Activated naive CD4-positive, alpha-beta T cell treated with anti-CD3 and anti-CD28 coated beads, Interleukin-2, amount 10 ng/mL, durations not matched to agents 7 days and 5 days (primary cell): ENCODE results near the gene AHCYL2.
A peak's percentile ranks its signal among the peaks of the same experiment; 100 is the strongest.
"Not testable (repeated sequence)": the region's sequence is repeated elsewhere in the genome, so short reads cannot be mapped to it uniquely, and the experiment has no call there.

Experiments used
- CTCF ChIA-PET: fragments of 350-600 bp; sonication (Branson Sonifier 250); formaldehyde crosslinking; loops from one replicate; lab custom pipeline; 2021; ENCODE audit warnings: antibody characterized with exemption; lab: Charles Lee
- DNase-seq: peaks from one replicate; pipeline ENCODE4 v3.0.0-alpha.2; 2020
- H3K27ac Mint-ChIP-seq: one replicate; pipeline ENCODE4 v1.8.0; 2021; ENCODE audit warnings: mild to moderate bottlenecking, moderate library complexity, mixed read lengths
- H3K27me3 Mint-ChIP-seq: one replicate; pipeline ENCODE4 v1.8.0; 2021; ENCODE audit warnings: mild to moderate bottlenecking, mixed read lengths
- H3K36me3 Mint-ChIP-seq: one replicate; pipeline ENCODE4 v1.8.0; 2021; ENCODE audit warnings: mixed read lengths
- H3K4me1 Mint-ChIP-seq: one replicate; pipeline ENCODE4 v1.8.0; 2021; ENCODE audit warnings: mixed read lengths
- H3K4me3 Mint-ChIP-seq: one replicate; pipeline ENCODE4 v1.8.0; 2021; ENCODE audit warnings: mild to moderate bottlenecking, moderate library complexity, mixed read lengths
- H3K9me3 Mint-ChIP-seq: one replicate; pipeline ENCODE4 v1.8.0; 2021; ENCODE audit warnings: mixed read lengths

The AHCYL2 gene

DNA sequence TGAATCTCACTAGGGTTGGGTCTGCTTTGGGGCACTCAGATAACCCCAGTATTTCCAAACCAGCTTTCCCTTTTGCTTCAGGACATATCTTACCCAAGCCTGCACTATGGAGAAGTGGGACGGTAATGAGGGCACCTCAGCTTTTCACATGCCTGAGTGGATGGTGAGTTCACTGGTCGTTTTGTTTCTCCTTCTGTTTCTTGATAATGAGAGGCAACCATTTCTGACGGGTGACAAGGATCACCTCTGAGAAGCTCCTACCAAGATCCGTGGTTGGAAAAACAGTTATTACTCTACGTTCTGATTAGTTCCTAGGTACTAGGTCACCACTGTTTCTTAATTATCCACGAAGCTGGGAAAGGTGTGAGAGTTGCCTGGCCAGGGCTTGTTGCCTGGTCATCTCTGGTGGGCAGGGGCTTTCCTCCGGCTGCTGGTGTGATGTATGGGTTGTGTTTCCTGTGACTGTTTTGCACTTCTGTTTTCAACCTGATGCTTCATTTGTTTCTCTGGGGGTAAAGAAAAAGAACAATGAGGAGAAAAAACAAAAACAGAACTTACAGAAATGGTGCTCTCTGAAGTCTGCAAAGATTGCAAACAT lies 143.7 kb downstream of the AHCYL2 start:
- no peaks in the 10 kb centered on the region for H3K36me3 Mint-ChIP-seq
- no peaks in the 10 kb centered on the region for H3K27me3 Mint-ChIP-seq
- H3K4me1 Mint-ChIP-seq, result peaks cover 32% of the 10 kb centered on the region
- no peaks in the 10 kb centered on the region for H3K9me3 Mint-ChIP-seq
- peak overlapping the region; percentile 51 for H3K4me3 Mint-ChIP-seq
- CTCF ChIA-PET, result interaction anchor here (0.6 to 5.8 kb wide), 32 partner anchors 9 to 509 kb away, joined by 3 to 133 read pairs (median 5); partner anchors contain the start of genes AHCYL2 and STRIP2
- peak; percentile 23 for DNase-seq
- H3K27ac Mint-ChIP-seq, result peak overlapping the region; percentile 85

DNA sequence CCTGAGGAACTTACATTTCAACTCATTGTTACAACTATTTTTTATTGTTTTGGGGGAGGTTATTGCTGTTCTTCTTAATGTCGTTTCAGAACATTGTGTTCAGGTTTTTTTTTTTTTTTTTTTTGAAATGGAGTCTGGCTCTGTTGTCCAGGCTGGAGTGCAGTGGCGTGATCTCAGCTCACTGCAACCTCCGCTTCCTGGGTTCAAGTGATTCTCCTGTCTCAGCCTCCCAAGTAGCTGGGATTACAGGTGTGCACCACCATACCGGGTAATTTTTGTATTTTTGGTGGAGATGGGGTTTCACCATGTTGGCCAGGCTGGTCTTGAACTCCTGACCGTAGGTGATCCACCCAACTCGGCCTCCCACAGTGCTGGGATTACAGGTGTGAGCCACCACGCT lies 144.6 kb downstream of the AHCYL2 start:
- DNase-seq, H3K27ac Mint-ChIP-seq, H3K36me3 Mint-ChIP-seq, H3K4me3 Mint-ChIP-seq, H3K27me3 Mint-ChIP-seq, H3K9me3 Mint-ChIP-seq: not testable (repeated sequence)
- CTCF ChIA-PET, result interaction anchor here (0.9 to 5.8 kb wide), 5 partner anchors 9 to 147 kb away, joined by 3 to 133 read pairs (median 80); no protein-coding TSS in a partner anchor
- peaks cover 34% of the 10 kb centered on the region for H3K4me1 Mint-ChIP-seq

DNA sequence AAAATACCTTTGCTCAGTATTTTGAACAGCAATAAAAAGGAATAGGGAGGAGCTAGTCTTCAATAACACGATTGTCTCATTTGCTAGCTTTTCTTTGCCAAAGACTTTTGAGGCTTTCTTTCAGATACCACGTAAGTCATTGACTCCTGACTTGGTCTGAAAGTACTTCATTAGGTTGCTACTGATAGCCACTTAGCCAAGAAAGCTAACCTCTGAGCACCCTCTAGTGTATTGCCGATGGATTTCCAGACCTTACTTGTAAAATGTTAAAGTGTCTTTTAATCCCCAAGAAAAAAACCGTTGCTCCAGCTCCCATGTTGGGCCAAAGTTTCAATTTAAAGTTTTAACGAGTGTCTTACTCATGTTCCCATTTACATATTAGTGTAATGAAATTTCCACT lies 146.0 kb downstream of the AHCYL2 start:
- H3K27ac Mint-ChIP-seq, result no peak overlapping the region
- H3K4me3 Mint-ChIP-seq, result no peak overlapping the region
- H3K9me3 Mint-ChIP-seq, result no peaks in the 10 kb centered on the region
- H3K27me3 Mint-ChIP-seq, result no peaks in the 10 kb centered on the region
- H3K36me3 Mint-ChIP-seq, result no peaks in the 10 kb centered on the region
- CTCF ChIA-PET, result interaction anchor here (0.7 to 5.8 kb wide), 7 partner anchors 8 to 460 kb away, joined by 3 to 133 read pairs (median 29); no protein-coding TSS in a partner anchor
- H3K4me1 Mint-ChIP-seq, result peaks cover 34% of the 10 kb centered on the region
- DNase-seq, result no peak

DNA sequence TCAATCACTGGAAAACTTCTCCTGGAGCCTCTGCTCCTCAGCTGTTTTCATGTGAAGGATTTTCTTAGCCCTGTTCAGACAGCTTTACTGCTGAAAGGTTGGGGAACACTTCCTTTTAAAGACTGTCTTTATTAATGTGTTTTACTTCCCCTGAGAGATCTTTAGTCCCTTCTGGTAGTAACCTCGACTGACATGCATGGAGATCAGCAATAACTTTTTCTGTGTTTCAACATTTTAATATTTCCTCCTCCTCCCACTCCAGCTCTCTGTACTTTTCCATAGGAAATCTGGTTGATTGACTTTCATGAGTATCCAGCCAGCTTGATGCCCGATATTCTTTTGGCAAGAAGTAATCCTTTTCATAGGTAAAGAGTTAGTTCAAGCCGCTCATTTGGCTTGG lies 146.7 kb downstream of the AHCYL2 start:
- CTCF ChIA-PET, result interaction anchor here (0.7 to 5.8 kb wide), 6 partner anchors 7 to 459 kb away, joined by 3 to 133 read pairs (median 43); no protein-coding TSS in a partner anchor
- H3K36me3 Mint-ChIP-seq, result no peaks in the 10 kb centered on the region
- no peak overlapping the region for H3K4me3 Mint-ChIP-seq
- no peak for DNase-seq
- H3K27ac Mint-ChIP-seq, result no peak overlapping the region
- peaks cover 31% of the 10 kb centered on the region for H3K4me1 Mint-ChIP-seq
- H3K27me3 Mint-ChIP-seq, result no peaks in the 10 kb centered on the region
- no peaks in the 10 kb centered on the region for H3K9me3 Mint-ChIP-seq

DNA sequence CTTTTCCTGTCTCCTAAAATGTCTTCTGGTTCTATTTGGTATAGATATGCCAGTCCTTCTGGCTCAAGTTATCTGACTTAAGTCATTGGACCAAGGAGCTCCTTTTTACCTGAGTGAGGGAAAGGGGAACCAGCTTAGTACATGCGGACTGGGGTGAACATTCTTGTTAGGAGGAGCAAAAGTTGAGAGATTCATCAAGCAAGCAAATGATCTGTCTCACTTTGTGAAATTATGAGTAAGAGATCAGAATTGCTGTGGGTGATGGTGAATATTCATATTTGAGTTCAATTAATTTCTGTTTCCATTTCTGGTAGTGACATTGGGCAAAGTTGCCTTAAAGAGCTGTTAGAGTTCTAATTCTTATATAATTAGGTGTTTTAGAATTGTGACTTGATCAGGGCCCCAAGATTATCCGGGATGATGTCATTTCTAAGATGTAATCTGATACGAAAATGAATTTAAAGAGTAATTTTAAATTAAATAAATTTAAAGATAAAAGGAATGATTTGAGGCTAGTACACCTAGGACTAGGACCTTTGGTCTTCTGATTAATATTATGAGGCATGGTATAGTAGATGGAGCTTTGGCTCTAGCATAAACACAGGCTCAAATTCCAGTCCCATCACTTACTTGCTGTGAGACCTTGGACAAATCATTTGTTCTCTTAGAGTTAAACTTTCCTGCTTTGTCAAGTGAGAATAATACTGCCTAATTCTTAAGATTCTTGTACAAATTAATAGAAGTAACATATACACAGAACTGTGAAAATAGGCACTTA lies 149.0 kb downstream of the AHCYL2 start:
- H3K9me3 Mint-ChIP-seq, result no peaks in the 10 kb centered on the region
- CTCF ChIA-PET, result interaction anchor here (0.7 to 1.8 kb wide), 3 partner anchors 29 to 155 kb away, joined by 3 to 5 read pairs (median 4); no protein-coding TSS in a partner anchor
- H3K27me3 Mint-ChIP-seq, result no peaks in the 10 kb centered on the region

DNA sequence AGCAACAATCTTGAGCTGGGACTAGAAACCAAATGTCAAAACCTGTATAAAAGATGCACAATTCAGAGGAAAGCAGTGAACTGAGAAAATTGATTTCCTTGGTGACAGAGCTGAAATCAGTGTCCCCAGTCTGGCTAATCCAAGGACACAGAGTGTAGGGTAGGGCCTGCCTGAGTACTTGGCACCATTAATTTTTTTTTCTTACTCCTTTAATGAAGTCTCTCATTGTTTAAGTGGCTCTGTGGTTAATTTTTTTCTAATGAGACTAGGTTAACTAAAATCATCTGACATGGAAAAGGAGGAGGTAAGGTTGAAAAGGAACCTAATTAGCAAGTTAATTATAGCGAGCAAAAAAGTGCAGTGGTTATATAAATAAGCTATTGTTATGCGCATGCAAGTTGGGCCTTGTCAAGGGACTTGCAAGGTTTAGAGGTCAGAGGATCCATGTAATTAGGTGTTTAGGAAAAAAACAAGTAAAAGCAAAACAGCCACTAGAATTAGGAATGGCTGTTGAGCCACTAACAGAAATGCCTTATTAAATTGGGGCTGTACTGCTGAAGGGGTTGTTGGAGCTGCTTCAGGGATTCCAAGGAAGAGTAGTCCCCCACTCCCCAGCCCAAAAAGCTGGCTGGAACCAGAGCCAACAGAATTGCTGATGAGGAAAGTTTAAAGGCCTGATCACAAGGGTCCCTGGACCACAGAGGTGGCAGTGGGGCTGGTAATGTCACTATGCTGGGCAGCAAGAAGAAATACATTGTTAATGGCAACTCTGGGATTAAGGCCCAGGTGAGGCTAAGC lies 150.5 kb downstream of the AHCYL2 start:
- CTCF ChIA-PET, result interaction anchor here (1.2 to 6.2 kb wide), 14 partner anchors 6 to 450 kb away, joined by 3 to 102 read pairs (median 9); partner anchors contain the start of gene STRIP2

More for the DNA sequence above, 149.0 kb downstream of the AHCYL2 start:
- DNase-seq, result no peak
- Mint-ChIP-seq H3K4me3 (no peak overlapping the region), H3K36me3 (no peaks in the 10 kb centered on the region), H3K4me1 (peaks cover 21% of the 10 kb centered on the region), H3K27ac (no peak overlapping the region)

DNA sequence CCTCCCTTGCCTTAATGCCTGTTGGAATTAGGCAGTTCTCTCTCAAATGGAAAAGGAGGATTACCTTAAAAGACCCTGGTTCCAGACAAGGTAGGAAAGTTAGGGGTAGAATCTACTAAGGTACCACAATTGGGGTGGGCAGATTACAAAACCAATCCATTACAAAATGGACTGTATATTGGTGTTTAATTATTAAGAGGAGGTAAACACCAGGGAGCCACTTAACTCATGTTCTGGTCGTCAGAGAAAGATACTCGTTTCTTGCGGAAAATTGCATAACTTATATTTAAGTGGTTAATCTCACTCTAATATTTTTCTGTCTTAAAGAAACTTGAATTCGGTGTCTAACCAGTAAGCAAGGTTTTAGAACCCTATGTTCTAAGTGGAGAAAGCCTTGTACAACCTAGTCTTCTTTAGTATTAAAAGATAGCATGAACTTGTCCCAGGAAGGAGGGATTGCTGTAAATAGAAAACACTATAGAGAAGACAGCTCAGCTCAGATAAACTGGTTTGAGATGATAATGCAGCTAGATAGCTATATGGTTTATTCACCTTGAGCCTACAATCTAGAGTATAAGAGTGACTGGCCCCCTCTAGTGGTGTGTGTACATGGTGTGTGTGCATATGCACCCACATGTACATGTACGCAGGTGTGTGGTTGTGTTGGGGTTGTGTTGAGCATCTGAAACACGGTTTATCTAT lies 151.4 kb downstream of the AHCYL2 start:
- H3K4me3 Mint-ChIP-seq, result no peak overlapping the region
- peak; percentile 67 for DNase-seq
- CTCF ChIA-PET, result interaction anchor here (0.6 to 6.2 kb wide), 29 partner anchors 7 to 449 kb away, joined by 3 to 102 read pairs (median 5); partner anchors contain the start of gene STRIP2
- no peaks in the 10 kb centered on the region for H3K9me3 Mint-ChIP-seq
- H3K27me3 Mint-ChIP-seq, result no peaks in the 10 kb centered on the region
- no peaks in the 10 kb centered on the region for H3K36me3 Mint-ChIP-seq
- H3K4me1 Mint-ChIP-seq, result peaks cover 19% of the 10 kb centered on the region
- no peak overlapping the region for H3K27ac Mint-ChIP-seq

More for the DNA sequence above, 150.5 kb downstream of the AHCYL2 start:
- Mint-ChIP-seq H3K4me3 (no peak overlapping the region), H3K27ac (no peak overlapping the region), H3K4me1 (peaks cover 17% of the 10 kb centered on the region), H3K27me3 (no peaks in the 10 kb centered on the region), H3K9me3 (no peaks in the 10 kb centered on the region), H3K36me3 (no peaks in the 10 kb centered on the region)
- no peak for DNase-seq

DNA sequence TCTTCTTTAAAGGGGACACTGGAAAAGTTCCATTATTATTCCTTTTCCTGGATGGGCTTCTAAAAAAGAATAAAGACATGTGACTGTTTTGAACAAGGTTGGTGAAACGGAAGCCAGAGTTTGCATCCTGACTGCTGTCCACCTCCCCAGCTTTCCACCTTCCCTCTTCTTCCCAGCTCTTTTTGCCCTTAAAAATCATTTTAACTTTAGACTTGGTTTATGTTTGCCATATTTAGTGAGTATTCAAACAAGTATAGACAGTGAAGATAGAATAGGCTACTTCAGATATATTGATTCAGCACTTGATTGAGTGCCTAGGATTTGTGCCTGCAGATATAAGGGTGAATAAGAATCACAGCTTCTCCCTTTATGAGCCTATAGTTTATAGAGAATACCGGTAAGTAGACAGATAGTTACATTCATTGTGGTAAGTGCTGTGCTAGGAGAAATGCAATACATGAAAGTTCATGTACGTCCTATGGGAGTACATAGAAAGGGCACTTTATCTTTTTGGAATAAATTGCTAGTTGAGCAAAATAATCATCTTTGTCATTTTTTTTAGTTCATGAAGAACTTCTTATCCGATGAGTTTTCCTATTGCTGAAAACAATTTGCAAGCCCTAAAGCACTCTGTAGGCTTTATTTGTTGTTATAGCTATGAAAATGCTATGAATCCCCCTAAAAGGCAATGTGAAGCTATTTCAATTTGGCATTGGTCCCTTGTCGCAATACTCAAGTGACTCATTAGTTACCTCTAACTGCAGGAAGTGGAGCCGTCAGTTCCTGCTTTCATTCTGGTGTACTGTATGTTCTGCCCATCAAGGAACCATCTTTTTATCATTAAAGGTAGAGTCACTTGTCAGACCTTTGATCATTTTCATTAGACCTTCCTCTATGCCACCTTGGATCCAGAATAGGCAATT lies 152.2 kb downstream of the AHCYL2 start:
- peaks cover 27% of the 10 kb centered on the region for H3K4me1 Mint-ChIP-seq
- CTCF ChIA-PET, result interaction anchor here (0.6 to 6.2 kb wide), 27 partner anchors 8 to 448 kb away, joined by 3 to 102 read pairs (median 5); partner anchors contain the start of gene STRIP2
- H3K27me3 Mint-ChIP-seq, result no peaks in the 10 kb centered on the region
- DNase-seq, result peak; percentile 38
- no peak overlapping the region for H3K27ac Mint-ChIP-seq
- no peaks in the 10 kb centered on the region for H3K36me3 Mint-ChIP-seq
- no peaks in the 10 kb centered on the region for H3K9me3 Mint-ChIP-seq
- H3K4me3 Mint-ChIP-seq, result no peak overlapping the region

DNA sequence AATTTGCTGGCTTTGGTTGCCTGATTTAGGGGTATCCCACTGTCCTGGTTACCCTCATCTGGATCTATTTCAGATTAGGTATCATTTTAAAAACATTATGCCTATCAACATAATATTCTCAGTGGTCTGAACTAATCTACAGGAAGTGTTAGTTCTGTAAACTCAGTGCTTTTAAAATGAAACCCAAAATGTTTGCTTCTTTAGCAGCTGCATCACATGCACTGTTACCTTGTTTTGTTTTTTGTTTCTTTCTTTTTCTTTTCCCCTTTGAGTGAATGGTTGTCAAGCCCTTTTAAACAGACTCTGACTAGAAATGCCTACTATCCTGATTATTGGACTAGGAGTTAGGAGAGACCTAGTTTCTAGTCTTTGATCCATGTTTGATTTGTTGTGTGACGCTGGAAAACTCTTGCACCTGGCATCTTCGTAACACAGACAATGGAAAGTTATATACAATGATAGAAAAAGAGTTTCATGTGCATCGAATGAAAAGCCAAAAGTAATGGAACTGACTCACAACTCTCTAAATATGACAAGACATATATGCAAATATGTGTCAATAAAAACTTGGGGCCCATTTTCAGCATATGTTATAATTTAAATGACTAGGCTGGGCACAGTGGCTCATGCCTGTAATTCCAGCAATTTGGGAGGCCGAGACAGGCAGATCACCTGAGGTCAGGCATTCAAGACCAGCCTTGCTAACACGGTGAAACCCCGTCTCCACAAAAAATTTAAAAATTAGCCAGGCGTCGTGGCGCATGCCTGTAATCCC lies 157.1 kb downstream of the AHCYL2 start:
- Mint-ChIP-seq H3K36me3 (peaks cover 4% of the 10 kb centered on the region), H3K4me3 (no peak overlapping the region), H3K27ac (peak overlapping the region; percentile 4), H3K9me3 (no peaks in the 10 kb centered on the region), H3K4me1 (peaks cover 30% of the 10 kb centered on the region), H3K27me3 (no peaks in the 10 kb centered on the region)
- CTCF ChIA-PET, result interaction anchor here (1.6 kb wide), 1 partner anchor 163 kb away, joined by 6 read pairs; no protein-coding TSS in a partner anchor
- no peak for DNase-seq

DNA sequence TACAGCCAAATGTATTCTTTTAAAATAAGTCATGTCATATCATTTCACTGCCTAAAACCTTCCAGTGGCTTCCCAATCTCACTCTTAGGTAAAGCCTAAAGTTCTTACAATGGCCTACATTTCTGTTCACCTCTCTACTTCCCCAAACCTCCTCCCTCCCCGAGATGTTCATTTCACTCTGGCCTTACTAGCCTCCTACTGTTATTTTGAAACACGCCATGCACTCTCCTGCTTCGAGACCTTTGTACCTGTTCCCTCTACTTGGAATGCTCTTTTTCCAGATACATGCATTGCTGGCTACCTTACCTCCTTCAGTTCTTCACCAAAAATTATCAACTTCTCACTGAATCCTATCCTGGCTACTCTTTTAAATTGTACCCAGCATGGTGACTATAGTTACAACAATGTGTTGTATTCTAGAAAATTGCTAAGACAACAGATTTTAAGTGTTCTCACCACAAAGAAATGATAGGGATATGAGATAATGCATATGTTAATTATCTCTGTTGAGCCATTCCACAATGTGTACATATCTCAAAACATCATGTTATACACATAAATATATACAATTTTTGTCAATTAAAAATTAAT lies 158.8 kb downstream of the AHCYL2 start:
- peaks cover 4% of the 10 kb centered on the region for H3K36me3 Mint-ChIP-seq
- no peak overlapping the region for H3K4me3 Mint-ChIP-seq
- H3K4me1 Mint-ChIP-seq, result peaks cover 27% of the 10 kb centered on the region
- CTCF ChIA-PET, result no interaction called here
- no peak overlapping the region for H3K27ac Mint-ChIP-seq
- H3K27me3 Mint-ChIP-seq, result no peaks in the 10 kb centered on the region
- no peaks in the 10 kb centered on the region for H3K9me3 Mint-ChIP-seq
- no peak for DNase-seq

DNA sequence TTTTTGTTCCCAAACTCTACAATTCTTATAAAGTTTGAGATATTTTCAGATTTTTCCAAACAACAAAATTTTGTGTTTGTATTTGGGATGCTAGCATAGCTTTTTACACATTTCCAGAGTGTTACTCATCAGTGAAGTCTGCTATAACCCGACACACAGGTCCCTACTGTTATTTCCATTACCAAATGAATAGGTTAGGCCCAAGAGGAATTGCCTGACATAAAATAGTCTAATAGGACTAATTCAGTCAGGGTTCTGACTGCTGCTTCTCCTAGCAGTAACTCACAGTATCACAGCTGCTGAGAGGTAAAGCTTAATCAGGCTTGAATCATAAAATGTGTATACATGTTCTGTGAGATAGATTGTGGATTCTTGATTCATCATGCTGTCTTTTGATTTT lies 160.3 kb downstream of the AHCYL2 start:
- H3K27ac Mint-ChIP-seq, result no peak overlapping the region
- H3K4me1 Mint-ChIP-seq, result peaks cover 27% of the 10 kb centered on the region
- CTCF ChIA-PET, result interaction anchor here (1.7 kb wide), 1 partner anchor 9 kb away, joined by 8 read pairs; no protein-coding TSS in a partner anchor
- H3K4me3 Mint-ChIP-seq, result no peak overlapping the region
- DNase-seq, result no peak
- no peaks in the 10 kb centered on the region for H3K9me3 Mint-ChIP-seq
- H3K27me3 Mint-ChIP-seq, result no peaks in the 10 kb centered on the region
- H3K36me3 Mint-ChIP-seq, result peaks cover 4% of the 10 kb centered on the region
